HG03432 (cell line): ENCODE measurements around the gene RNF125.

Source experiments
- ATAC-seq: cut with Tn5 transposase; IDR thresholded peaks from one replicate; pipeline ENCODE4 v1.9.1; 2021; ENCODE audit warnings: mild to moderate bottlenecking, moderate library complexity; ENCODE audit not compliant: unreplicated experiment

RNF125 gene

DNA sequence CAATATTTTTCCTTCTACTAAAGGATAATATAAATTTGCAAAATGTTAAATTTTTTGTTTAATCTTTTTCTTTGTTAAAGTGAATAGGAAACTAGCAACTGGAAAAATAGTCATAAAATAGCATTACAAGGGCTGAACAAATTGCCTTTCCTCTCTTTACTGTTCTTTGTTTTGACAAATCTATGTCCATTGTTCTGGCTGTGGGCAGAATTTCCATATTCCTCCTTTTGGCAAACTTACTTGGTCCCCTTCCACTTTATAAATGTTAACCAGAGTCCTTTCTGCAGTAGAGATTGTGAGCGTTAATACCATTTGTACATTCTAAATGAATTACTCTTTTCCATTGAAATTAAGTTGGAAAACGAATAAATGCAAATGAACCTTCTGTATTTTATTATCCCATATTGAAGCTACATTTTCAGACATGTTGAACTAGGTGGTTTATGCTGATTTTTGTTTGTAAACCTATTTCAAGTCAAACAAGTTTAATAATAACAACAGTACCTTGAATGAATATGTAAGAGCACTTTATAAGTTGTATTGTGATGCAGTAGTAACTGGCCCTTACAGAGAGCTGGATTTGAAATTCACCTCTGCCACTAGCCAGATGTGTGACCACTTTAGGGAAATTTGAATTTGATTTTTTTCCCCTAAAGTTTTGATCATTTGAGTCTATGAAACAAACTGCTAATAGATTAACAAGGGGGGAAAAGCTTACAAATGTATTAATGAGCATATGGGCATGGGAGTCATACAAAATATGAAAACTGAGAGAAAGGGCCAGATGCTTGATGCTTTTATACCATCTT, 3.3 kb downstream of the RNF125 start:
- ATAC-seq = no peak

GRCh38 chr18:32025744-32026143, 7.1 kb downstream of the RNF125 start:
- ATAC-seq = no peak

- ATAC-seq = no peak
Observed at GRCh38 chr18:32026491-32027086, 8.0 kb downstream of the RNF125 start.

- no peak for ATAC-seq
Observed at GRCh38 chr18:32029558-32029957, 10.9 kb downstream of the RNF125 start.

DNA sequence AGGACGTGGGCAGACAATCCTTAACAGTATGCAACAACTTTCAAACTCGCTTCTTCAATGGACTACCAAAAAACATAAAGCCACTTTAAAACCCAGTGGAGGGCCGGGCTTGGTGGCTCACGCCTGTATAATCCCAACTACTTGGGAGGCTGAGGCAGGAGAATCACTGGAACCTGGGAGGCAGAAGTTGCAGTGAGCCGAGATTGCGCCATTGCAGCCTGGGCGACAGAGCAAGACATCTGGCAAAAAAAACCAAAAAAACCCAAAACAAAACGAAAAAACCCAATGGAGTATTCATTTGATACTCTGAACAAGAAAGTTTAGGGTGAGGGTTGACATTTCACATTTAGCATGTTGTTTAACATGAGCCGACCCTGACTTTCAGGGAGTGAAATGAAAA, 14.0 kb downstream of the RNF125 start:
- ATAC-seq = no peak

- no peak for ATAC-seq
Observed at GRCh38 chr18:32036506-32037180, 18.0 kb downstream of the RNF125 start.

- ATAC-seq = no peak
Observed at GRCh38 chr18:32037616-32038015, 19.0 kb downstream of the RNF125 start.

DNA sequence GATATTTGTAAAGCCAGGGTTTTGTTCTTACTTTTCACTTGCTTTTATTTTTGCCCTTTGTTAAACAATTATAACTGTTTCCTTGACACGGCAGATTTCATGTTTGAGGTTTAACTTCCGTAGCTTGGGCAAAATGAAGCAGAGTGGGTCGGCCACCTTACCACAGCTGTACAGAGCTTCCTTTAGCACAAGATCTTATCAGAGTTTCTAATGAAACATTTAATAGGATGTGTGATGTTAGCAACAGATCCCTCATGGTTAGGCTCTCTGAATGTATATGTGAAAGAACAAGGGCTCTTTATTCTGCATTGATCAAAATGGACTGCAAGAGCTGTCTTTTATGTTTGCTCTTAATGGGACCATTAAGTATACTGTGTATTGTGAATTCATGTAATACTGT, 22.3 kb downstream of the RNF125 start:
- ATAC-seq = peak; percentile 82

- no peak for ATAC-seq
Observed at GRCh38 chr18:32042337-32042736, 23.7 kb downstream of the RNF125 start.

DNA sequence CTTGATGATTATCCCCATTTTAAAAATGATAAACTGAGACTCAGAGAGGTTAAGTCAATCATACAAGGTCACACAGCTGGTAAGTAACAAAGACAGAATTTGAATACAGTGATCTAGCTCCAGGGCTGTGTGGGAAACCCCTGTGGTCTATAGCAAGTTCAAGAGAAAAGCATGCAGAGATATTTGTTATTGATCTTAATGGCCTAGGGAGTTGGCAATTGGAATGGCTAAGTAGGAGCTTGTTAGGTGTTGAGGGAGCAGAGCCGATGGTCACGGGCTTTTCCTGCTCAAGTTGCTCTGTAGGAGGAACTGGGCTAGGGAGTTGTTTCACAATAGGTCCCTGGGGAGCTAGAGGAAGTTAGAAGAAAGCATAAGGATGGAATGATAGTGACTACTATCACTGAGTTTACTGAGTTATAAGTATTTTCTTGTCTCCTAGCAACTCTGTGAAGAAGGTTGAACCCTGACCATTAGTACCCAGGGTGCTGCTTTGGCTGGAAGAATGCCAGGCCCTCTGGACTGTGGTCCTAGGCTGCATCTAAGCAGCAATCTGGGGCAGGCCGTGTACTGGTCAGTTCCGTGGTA, 30.0 kb downstream of the RNF125 start:
- ATAC-seq = peak; percentile 74

DNA sequence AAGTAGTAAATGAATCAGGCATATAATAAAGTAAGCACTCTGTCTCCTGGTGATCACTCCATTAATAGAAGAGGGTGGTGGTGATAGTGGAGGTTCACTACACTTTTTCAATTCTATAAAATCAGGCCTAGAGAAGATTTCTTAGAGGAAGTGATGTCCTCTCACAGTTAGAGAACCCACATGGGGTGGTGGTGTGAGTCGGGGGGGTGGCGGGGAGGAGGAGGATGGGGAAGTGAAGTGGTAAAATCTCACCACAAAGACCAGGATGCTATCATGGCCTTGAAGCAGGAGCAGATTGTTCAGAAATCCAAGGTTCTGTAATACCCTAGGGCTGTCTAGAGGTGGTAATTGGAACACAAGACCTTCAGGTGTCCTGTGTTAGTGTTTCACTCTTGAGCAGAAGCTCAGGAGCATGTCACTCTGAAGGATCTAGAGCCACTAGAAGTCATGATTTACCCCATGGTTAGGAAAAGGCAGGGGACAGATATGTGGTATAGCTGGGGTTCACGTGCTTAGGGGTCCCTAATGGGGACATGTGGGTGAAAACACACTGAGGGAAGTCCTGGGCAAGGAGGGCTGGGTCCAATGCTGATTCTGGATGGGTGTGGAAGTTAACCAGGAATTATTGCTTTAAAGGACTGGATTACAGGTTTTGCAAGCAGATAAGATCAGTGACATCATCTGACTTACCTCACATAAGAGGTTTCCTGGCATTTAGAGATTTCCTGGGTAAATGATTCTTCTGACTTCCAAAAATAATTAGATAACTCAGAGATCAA, 31.0 kb downstream of the RNF125 start:
- ATAC-seq = peak; percentile 39

GRCh38 chr18:32056613-32057358, 38.2 kb downstream of the RNF125 start:
- ATAC-seq = no peak

DNA sequence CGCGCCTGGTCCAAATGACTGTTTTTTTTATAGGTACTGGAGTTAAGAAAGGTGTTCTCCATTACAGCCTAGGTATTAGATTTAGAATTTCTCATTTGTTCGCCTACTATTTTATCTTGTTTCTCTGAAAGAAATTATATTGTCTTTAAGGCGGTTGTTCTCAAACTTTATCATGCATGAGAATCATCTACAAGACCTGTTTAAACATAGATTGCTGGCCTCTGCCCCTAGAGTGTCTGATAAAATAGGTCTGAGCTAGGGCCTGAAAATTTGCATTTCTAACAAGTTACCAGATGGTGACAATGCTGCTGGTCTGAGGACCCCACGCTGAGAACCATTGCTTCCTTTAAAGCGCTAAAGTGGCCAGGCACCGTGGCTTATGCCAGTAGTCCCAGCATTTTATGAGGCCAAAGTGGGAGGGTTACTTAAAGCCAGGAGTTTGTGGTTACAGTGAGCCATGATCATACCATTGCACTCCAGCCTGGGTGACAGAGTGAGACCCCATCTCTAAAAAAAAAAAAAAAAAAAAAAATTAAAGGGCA, 39.1 kb downstream of the RNF125 start:
- ATAC-seq = no peak

- ATAC-seq = no peak
Observed at GRCh38 chr18:32060026-32060425, 41.4 kb downstream of the RNF125 start.

DNA sequence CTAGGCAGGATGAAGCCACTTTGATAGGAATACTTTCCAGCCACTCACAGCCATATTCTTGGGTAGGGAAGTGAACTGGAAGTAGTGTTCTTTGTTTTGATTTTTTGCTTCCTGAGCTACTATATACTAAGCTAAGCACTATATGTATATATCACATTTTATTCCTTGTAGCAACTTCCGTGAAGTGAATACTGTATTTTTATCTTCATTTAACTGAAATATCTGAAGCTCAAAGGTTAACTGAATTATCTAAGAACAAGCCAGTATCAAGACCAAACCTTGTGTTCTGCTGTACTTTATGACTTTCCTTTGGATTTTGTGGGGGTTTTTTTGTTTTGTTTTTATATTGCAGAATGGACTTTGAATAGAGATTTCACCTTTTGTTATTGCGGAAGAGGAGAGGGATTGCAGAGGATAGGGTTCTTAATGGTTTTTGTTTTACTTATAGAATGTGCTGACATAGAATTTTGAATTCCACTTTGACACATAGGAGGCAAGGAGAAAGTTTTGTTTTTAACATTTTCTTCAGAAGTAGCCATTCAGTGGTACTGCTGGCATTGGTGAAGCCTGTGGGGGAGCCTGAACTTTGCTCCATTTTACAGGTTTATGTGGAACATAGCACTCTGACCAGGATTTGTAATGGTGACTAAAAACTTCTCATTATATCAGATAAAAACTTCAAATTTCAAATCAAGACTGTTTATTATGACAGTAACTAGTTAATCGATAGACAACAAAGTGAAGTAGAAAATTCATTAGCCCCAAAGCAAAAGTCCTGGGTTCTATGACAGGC, 48.9 kb downstream of the RNF125 start:
- ATAC-seq = no peak

DNA sequence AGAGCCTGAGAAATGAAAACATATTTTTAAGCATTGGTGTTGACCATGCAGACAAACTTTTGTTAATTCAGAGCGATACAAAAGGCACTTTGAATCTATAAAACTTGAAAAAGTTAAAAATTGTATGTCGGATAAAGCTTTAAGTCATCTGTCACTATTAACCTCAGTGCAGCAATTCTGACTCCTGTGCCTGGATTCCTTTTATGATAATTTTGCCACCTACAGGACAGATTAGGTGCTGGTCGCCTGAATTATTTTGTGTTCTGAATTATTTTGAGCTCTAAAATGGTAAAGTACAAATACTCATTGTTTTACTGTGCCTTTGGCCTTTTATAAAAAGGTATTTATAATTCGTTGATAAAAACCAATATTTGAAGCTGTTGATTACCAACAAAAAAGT, 53.7 kb downstream of the RNF125 start:
- ATAC-seq = no peak

- no peak for ATAC-seq
Observed at GRCh38 chr18:32074206-32074605, 55.6 kb downstream of the RNF125 start.

GRCh38 chr18:32078845-32079244, 60.2 kb downstream of the RNF125 start:
- ATAC-seq = no peak

DNA sequence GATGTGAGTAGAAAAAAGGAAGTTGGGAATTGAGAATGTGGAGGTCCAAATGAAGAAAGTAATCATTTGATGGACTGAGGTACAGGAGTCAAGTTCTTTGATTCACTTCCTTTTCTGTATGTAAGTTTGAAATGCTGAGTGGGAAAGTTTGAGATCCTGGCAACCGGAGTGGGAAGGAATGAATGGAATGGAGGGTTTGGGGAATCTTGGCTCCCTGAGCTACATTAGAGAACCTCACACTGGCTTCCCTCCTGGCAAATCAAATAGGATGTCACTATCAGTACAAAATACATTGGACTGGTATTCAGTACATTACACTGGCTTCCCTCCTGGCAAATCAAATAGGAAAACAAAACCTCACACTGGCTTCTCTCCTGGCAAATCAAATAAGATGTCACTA, 63.3 kb downstream of the RNF125 start:
- ATAC-seq = no peak
